Measurements from ENCODE around the gene SPTLC3.

The SPTLC3 gene

DNA sequence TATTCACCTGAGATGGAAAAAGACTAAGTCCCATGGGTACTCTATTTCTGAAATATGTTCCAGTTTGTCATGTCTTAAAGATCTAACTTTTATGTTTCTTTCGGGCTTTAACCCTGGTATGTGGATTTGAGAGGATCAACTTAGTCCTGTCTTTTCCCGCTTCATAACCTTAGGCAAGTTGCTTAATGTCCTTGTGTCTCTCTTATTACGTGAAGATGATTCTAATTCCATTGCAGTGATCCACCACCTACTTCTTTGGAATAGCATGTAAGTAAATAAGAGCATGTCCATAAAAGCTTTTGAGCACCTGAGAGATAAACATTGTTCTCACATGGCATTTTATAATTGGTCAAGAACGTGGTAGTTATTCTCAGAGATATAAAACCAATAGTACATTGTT is 23.0 kb downstream of the SPTLC3 start:
- Histone ChIP-seq H3K27ac (ENCODE audit: low read depth, low read length) (no peak overlapping the region), H3K9me3 (ENCODE audit: control insufficient read depth, insufficient read depth, low read length) (no peaks in the 10 kb centered on the region), H3K27me3 (ENCODE audit: control insufficient read depth, low read length) (0 out of 2 replicates have a peak, but pooled peaks cover 2% of the 10 kb centered on the region), H3K9me2 (replicated peaks; ENCODE audit: control insufficient read depth, low read length) (no peaks in the 10 kb centered on the region), H3K36me3 (ENCODE audit: control insufficient read depth, low read length) (no peaks in the 10 kb centered on the region), H3K79me2 (ENCODE audit: control insufficient read depth, low read length) (no peaks in the 10 kb centered on the region), H3F3A (ENCODE audit: control insufficient read depth, insufficient read depth) (no peaks in the 10 kb centered on the region), H3K4me2 (ENCODE audit: low read length) (no peak overlapping the region), H3K4me1 (ENCODE audit: control insufficient read depth, low read length) (no peaks in the 10 kb centered on the region), H3K4me3 (ENCODE audit: low read length) (no peak overlapping the region), H4K20me1 (ENCODE audit: control insufficient read depth, insufficient read depth, low read depth, low read length) (no peaks in the 10 kb centered on the region)
- TF ChIP-seq EZH2phosphoT487 (IDR thresholded peaks at IDR 0.05; ENCODE audit: borderline replicate concordance, low read length): no peak
- TF ChIP-seq, protein P1, sequence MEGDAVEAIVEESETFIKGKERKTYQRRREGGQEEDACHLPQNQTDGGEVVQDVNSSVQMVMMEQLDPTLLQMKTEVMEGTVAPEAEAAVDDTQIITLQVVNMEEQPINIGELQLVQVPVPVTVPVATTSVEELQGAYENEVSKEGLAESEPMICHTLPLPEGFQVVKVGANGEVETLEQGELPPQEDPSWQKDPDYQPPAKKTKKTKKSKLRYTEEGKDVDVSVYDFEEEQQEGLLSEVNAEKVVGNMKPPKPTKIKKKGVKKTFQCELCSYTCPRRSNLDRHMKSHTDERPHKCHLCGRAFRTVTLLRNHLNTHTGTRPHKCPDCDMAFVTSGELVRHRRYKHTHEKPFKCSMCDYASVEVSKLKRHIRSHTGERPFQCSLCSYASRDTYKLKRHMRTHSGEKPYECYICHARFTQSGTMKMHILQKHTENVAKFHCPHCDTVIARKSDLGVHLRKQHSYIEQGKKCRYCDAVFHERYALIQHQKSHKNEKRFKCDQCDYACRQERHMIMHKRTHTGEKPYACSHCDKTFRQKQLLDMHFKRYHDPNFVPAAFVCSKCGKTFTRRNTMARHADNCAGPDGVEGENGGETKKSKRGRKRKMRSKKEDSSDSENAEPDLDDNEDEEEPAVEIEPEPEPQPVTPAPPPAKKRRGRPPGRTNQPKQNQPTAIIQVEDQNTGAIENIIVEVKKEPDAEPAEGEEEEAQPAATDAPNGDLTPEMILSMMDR (IDR thresholded peaks at IDR 0.05; ENCODE audit: low read depth, low read length, poor library complexity, severe bottlenecking): no peak

DNA sequence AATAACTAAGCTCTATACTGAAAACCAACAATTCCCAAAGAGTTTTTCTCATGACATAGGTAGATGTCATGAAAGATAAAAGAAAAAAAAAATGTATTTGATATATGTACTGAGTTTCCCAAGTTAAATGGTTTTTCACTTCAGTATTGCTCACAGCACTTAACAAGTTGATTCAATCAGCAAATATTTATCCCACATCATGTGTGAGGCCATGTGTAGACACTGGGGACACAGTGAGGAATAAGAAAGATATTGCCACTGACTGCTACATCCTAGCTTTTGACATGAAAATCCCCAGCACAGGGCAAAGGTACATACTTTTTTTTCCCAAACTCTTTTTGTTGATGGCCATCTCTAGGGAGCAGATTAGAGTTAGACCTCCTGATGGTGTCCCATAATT is 25.3 kb downstream of the SPTLC3 start:
- Histone ChIP-seq H3K36me3 (ENCODE audit: control insufficient read depth, low read length) (no peaks in the 10 kb centered on the region), H3F3A (ENCODE audit: control insufficient read depth, insufficient read depth) (no peaks in the 10 kb centered on the region), H3K4me1 (ENCODE audit: control insufficient read depth, low read length) (no peaks in the 10 kb centered on the region), H3K27ac (ENCODE audit: low read depth, low read length) (no peak overlapping the region), H3K9me2 (replicated peaks; ENCODE audit: control insufficient read depth, low read length) (no peaks in the 10 kb centered on the region), H3K4me3 (ENCODE audit: low read length) (no peak overlapping the region), H3K9me3 (ENCODE audit: control insufficient read depth, insufficient read depth, low read length) (no peaks in the 10 kb centered on the region), H4K20me1 (ENCODE audit: control insufficient read depth, insufficient read depth, low read depth, low read length) (no peaks in the 10 kb centered on the region), H3K79me2 (ENCODE audit: control insufficient read depth, low read length) (no peaks in the 10 kb centered on the region), H3K4me2 (ENCODE audit: low read length) (no peak overlapping the region), H3K27me3 (ENCODE audit: control insufficient read depth, low read length) (no peaks in the 10 kb centered on the region)
- TF ChIP-seq, protein P1 (IDR thresholded peaks at IDR 0.05; ENCODE audit: low read depth, low read length, poor library complexity, severe bottlenecking): no peak
- TF ChIP-seq EZH2phosphoT487 (IDR thresholded peaks at IDR 0.05; ENCODE audit: borderline replicate concordance, low read length): no peak

DNA sequence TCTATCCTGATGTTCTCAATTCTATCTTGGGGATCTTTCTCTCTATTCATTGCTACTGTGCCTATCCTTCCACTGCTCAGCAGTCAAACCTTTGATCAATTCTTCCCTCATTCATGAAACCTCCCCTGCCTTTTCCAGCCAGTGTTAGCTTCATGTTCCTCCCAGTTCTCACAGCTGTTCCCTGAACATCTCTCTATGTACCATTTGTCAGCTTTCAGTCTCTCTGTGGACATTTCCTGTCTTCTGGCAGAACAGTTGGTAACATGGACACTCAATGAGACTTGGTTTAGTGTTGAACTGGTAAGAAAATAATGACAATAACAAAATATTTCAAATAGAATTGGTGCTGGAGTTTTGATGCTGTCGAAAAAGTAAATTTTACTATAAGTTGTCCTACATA is 26.2 kb downstream of the SPTLC3 start:
- Histone ChIP-seq H3K36me3 (ENCODE audit: control insufficient read depth, low read length) (no peaks in the 10 kb centered on the region), H3K27me3 (ENCODE audit: control insufficient read depth, low read length) (no peaks in the 10 kb centered on the region), H3K9me3 (ENCODE audit: control insufficient read depth, insufficient read depth, low read length) (no peaks in the 10 kb centered on the region), H3K4me2 (ENCODE audit: low read length) (no peak overlapping the region), H3K4me3 (ENCODE audit: low read length) (no peak overlapping the region), H3K4me1 (ENCODE audit: control insufficient read depth, low read length) (no peaks in the 10 kb centered on the region), H3F3A (ENCODE audit: control insufficient read depth, insufficient read depth) (no peaks in the 10 kb centered on the region), H3K27ac (ENCODE audit: low read depth, low read length) (no peak overlapping the region), H3K79me2 (ENCODE audit: control insufficient read depth, low read length) (no peaks in the 10 kb centered on the region), H3K9me2 (replicated peaks; ENCODE audit: control insufficient read depth, low read length) (no peaks in the 10 kb centered on the region), H4K20me1 (ENCODE audit: control insufficient read depth, insufficient read depth, low read depth, low read length) (no peaks in the 10 kb centered on the region)
- no peak for TF ChIP-seq EZH2phosphoT487 (IDR thresholded peaks at IDR 0.05; ENCODE audit: borderline replicate concordance, low read length)
- TF ChIP-seq, protein P1 (IDR thresholded peaks at IDR 0.05; ENCODE audit: low read depth, low read length, poor library complexity, severe bottlenecking): no peak
